Chondrocyte (in vitro differentiated cells): ENCODE data around the gene CYP27A1. TPM values are rescaled to one million over a fixed set of nuclear protein-coding genes. Genes with fewer than 3 reads are reported as not detected.
"Not testable (repeated sequence)": the region's sequence is repeated elsewhere in the genome, so short reads cannot be mapped to it uniquely, and the experiment has no call there.

Experiments used
- DNase-seq: peaks from one replicate; pipeline ENCODE4 v3.0.0; 2021; ENCODE audit warnings: mixed read lengths, low spot score
- H3K27ac Mint-ChIP-seq: one replicate; pipeline ENCODE4 v1.8.0; 2021; ENCODE audit warnings: mild to moderate bottlenecking, moderate library complexity, mixed read lengths; ENCODE audit not compliant: unreplicated experiment
- H3K27me3 Mint-ChIP-seq: 2 replicates; pipeline ENCODE4 v1.8.0; 2021; ENCODE audit warnings: low read depth, mixed read lengths
- H3K36me3 Mint-ChIP-seq: 2 replicates; pipeline ENCODE4 v1.8.0; 2021; ENCODE audit warnings: low read depth, mixed read lengths
- H3K4me1 Mint-ChIP-seq: 2 replicates; pipeline ENCODE4 v1.8.0; 2021; ENCODE audit warnings: low read depth, mild to moderate bottlenecking, mixed read lengths
- H3K4me3 Mint-ChIP-seq: one replicate; pipeline ENCODE4 v1.8.0; 2021; ENCODE audit warnings: mild to moderate bottlenecking, moderate library complexity, mixed read lengths; ENCODE audit not compliant: unreplicated experiment
- H3K9me3 Mint-ChIP-seq: 2 replicates; pipeline ENCODE4 v1.8.0; 2021; ENCODE audit warnings: low read depth, mixed read lengths
- CTCF ChIP-seq: fragments of 200-600 bp; sonication (generic); IDR thresholded peaks from 2 replicates; pipeline ENCODE4 v1.5.0; 2021; ENCODE audit warnings: antibody characterized with exemption, mild to moderate bottlenecking, moderate library complexity
- total RNA-seq: library from RNA; stranded (reverse); gene quantifications from 3 replicates; pipeline ENCODE4 v1.2.1, GENCODE V29; 2021

Gene CYP27A1
- total RNA-seq, 1 donor from 2014 or later = 5.2 TPM

- Mint-ChIP-seq H3K9me3 (peaks cover 24% of the 10 kb centered on the region), H3K27ac (no peak overlapping the region), H3K4me1 (peaks cover 15% of the 10 kb centered on the region), H3K4me3 (no peak overlapping the region), H3K36me3 (peaks cover 4% of the 10 kb centered on the region), H3K27me3 (peaks cover 18% of the 10 kb centered on the region)
- DNase-seq = no peak
- TF ChIP-seq CTCF = no peak
Observed at GRCh38 chr2:218837495-218837894, 55.5 kb downstream of the CYP27A1 start.

DNA sequence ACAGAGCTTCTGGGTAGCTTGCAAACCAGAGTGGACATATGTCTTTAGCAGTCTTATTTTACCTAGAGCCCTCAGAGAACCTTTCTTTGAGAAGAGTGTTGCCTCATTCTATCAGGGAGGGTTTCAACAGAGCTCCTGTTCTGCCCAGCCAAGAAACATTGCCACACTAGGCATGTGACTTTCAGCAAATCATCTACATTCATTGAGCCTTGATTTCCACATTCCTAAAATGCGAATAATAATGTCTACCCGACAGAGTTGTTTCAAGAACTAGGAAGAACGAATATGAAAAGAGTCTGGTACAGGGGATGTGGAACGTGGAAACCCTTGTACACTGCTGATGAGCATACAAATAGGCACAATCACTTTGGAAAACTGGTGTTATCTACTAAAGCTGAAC is 57.5 kb downstream of the CYP27A1 start:
- DNase-seq = no peak
- Mint-ChIP-seq H3K4me3 (no peak overlapping the region), H3K27me3 (peaks cover 21% of the 10 kb centered on the region), H3K4me1 (peaks cover 7% of the 10 kb centered on the region), H3K27ac (no peak overlapping the region), H3K36me3 (peaks cover 6% of the 10 kb centered on the region), H3K9me3 (peaks cover 27% of the 10 kb centered on the region)
- no peak for TF ChIP-seq CTCF

- peaks cover 17% of the 10 kb centered on the region for H3K27me3 Mint-ChIP-seq
- H3K4me1 Mint-ChIP-seq = peaks cover 7% of the 10 kb centered on the region
- no peak overlapping the region for H3K4me3 Mint-ChIP-seq
- no peak for TF ChIP-seq CTCF
- H3K36me3 Mint-ChIP-seq = peaks cover 6% of the 10 kb centered on the region
- peaks cover 27% of the 10 kb centered on the region for H3K9me3 Mint-ChIP-seq
- H3K27ac Mint-ChIP-seq = no peak overlapping the region
- DNase-seq = no peak
Observed at GRCh38 chr2:218839888-218840287, 57.9 kb downstream of the CYP27A1 start.

DNA sequence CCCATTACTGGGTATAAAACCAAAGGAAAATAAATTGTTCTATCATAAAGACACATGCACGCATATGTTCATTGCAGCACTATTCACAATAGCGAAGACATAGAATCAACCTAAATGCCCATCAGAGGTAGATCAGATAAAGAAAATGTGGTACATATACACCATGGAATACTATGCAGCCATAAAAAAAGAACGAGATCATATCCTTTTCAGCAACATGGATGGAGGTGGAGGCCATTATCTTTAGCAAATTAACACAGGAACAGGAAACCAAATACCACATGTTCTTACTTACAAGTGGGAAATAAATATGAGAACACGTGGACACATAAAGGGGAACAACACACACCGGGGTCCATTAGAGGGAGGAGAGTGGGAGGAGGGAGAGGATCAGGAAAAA is 62.4 kb downstream of the CYP27A1 start:
- Mint-ChIP-seq H3K27me3 (peaks cover 12% of the 10 kb centered on the region), H3K9me3 (peaks cover 15% of the 10 kb centered on the region)
- H3K4me3 Mint-ChIP-seq, DNase-seq, H3K36me3 Mint-ChIP-seq, H3K27ac Mint-ChIP-seq, H3K4me1 Mint-ChIP-seq: not testable (repeated sequence)

DNA sequence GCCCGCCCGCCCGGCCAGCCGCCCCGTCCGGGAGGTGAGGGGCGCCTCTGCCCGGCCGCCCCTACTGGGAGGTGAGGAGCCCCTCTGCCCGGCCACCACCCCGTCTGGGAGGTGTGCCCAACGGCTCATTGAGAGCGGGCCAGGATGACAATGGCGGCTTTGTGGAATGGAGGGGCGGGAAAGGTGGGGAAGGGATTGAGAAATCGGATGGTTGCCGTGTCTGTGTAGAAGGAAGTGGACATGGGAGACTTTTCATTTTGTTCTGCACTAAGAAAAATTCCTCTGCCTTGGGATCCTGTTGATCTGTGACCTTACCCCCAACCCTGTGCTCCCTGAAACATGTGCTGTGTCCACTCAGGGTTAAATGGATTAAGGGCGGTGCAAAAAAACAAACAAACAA is 65.0 kb downstream of the CYP27A1 start:
- H3K9me3 Mint-ChIP-seq, H3K36me3 Mint-ChIP-seq, H3K27me3 Mint-ChIP-seq, H3K4me3 Mint-ChIP-seq, DNase-seq, H3K4me1 Mint-ChIP-seq, H3K27ac Mint-ChIP-seq: not testable (repeated sequence)

- no peak for DNase-seq
- Mint-ChIP-seq H3K27me3 (peaks cover 17% of the 10 kb centered on the region), H3K4me1 (no peaks in the 10 kb centered on the region), H3K4me3 (no peak overlapping the region), H3K9me3 (no peaks in the 10 kb centered on the region), H3K27ac (no peak overlapping the region), H3K36me3 (no peaks in the 10 kb centered on the region)
- TF ChIP-seq CTCF = no peak
Observed at GRCh38 chr2:218849721-218850120, 67.8 kb downstream of the CYP27A1 start.
